C4-2B (cell line): ENCODE results near the gene GBGT1.

Experiments
- CTCF ChIP-seq: fragments of 450-650 bp; conservative IDR thresholded peaks from 2 replicates; pipeline ENCODE4 v1.5.1; 2017; ENCODE audit warnings: mild to moderate bottlenecking
- ZFX ChIP-seq: fragments of 450-650 bp; IDR thresholded peaks from 2 replicates; pipeline ENCODE4 v1.6.1; 2017

GRCh38 chr9:133105461-133105770, 58.3 kb downstream of the GBGT1 start:
- TF ChIP-seq CTCF (no peak), ZFX (no peak)
